HG02970 (cell line): Measurements from ENCODE around the gene CCR3.

Experiments used
- ATAC-seq: cut with Tn5 transposase; IDR thresholded peaks from one replicate; pipeline ENCODE4 v1.9.1; 2021; ENCODE audit warnings: mild to moderate bottlenecking, moderate library complexity, moderate number of reproducible peaks; ENCODE audit not compliant: unreplicated experiment, low FRiP score

Gene CCR3

GRCh38 chr3:46218196-46218709, 24.0 kb upstream of the CCR3 start:
- no peak for ATAC-seq

GRCh38 chr3:46221391-46221790, 20.9 kb upstream of the CCR3 start:
- ATAC-seq, result no peak

- no peak for ATAC-seq
These were observed 20.3 kb upstream of the CCR3 start for GRCh38 chr3:46221938-46222337.

- ATAC-seq, result no peak
These were observed 19.7 kb upstream of the CCR3 start for GRCh38 chr3:46222435-46223161.

GRCh38 chr3:46228260-46229242, 13.7 kb upstream of the CCR3 start:
- no peak for ATAC-seq

GRCh38 chr3:46231323-46231722, 10.9 kb upstream of the CCR3 start:
- no peak for ATAC-seq

- ATAC-seq, result no peak
These were observed 9.1 kb upstream of the CCR3 start for GRCh38 chr3:46233194-46233593.

GRCh38 chr3:46235425-46235824, 6.8 kb upstream of the CCR3 start:
- no peak for ATAC-seq

- no peak for ATAC-seq
These were observed 5.8 kb upstream of the CCR3 start for GRCh38 chr3:46236294-46237054.

GRCh38 chr3:46238386-46238785, 3.9 kb upstream of the CCR3 start:
- no peak for ATAC-seq

GRCh38 chr3:46239301-46239938, 2.8 kb upstream of the CCR3 start:
- no peak for ATAC-seq

GRCh38 chr3:46239952-46240351, 2.3 kb upstream of the CCR3 start:
- no peak for ATAC-seq

- no peak for ATAC-seq
These were observed 1.3 kb downstream of the CCR3 start for GRCh38 chr3:46243560-46243959.

- ATAC-seq, result no peak
These were observed 2.9 kb downstream of the CCR3 start for GRCh38 chr3:46245146-46245545.

GRCh38 chr3:46252980-46253379, 10.7 kb downstream of the CCR3 start:
- ATAC-seq, result no peak

GRCh38 chr3:46258525-46258924, 16.3 kb downstream of the CCR3 start:
- ATAC-seq, result no peak

GRCh38 chr3:46261926-46262594, 19.8 kb downstream of the CCR3 start:
- ATAC-seq, result no peak

GRCh38 chr3:46264002-46264401, 21.7 kb downstream of the CCR3 start:
- ATAC-seq, result no peak

GRCh38 chr3:46266598-46266997, 24.3 kb downstream of the CCR3 start:
- no peak for ATAC-seq

- no peak for ATAC-seq
These were observed 27.3 kb downstream of the CCR3 start for GRCh38 chr3:46269556-46269955.
